ENCODE data around the gene SMOC2. TPM values are rescaled to one million over a fixed set of nuclear protein-coding genes. Genes with fewer than 3 reads are reported as not detected.

Gene SMOC2
- polyA plus RNA-seq, 1 experiment = not detected

DNA sequence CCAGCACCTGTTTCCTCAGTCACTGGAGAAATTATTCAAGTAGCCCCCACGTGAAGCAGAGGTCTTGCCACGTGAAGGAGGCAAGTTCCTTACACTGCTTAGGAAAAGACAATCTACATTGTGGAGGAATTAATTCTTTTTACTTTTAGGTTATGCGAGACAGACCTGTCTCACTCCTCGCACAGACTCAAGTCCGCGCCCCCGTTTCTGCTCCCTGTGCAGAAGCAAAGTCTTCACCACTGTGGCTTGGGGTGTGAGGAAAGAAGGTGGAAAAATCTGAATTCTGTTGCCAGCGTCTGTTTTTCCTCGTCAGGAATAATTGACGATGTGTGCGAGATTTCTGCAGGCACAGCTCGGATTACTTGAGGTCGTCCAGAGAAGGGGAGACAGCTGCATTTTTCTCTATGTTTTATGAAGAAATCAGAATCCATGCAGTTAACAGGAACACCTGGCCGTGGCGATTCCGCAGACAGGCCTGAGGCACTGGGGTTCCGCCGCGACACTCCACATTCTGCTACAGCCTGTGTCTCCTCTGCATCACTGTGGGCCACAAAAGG is 185.1 kb downstream of the SMOC2 start:
- ChIA-PET CTCF (no interaction called here), POLR2A (no interaction called here)
- TF ChIP-seq, protein P1, sequence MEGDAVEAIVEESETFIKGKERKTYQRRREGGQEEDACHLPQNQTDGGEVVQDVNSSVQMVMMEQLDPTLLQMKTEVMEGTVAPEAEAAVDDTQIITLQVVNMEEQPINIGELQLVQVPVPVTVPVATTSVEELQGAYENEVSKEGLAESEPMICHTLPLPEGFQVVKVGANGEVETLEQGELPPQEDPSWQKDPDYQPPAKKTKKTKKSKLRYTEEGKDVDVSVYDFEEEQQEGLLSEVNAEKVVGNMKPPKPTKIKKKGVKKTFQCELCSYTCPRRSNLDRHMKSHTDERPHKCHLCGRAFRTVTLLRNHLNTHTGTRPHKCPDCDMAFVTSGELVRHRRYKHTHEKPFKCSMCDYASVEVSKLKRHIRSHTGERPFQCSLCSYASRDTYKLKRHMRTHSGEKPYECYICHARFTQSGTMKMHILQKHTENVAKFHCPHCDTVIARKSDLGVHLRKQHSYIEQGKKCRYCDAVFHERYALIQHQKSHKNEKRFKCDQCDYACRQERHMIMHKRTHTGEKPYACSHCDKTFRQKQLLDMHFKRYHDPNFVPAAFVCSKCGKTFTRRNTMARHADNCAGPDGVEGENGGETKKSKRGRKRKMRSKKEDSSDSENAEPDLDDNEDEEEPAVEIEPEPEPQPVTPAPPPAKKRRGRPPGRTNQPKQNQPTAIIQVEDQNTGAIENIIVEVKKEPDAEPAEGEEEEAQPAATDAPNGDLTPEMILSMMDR (IDR thresholded peaks at IDR 0.05; ENCODE audit: low read depth, low read length) = no peak
- H3K27ac ChIP-seq (ENCODE audit: low read depth, low read length) = no peak overlapping the region
- no peak overlapping the region for H3K4me3 ChIP-seq (ENCODE audit: low read depth, low read length)
- no peaks in the 10 kb centered on the region for H3K27me3 ChIP-seq (ENCODE audit: control insufficient read depth, insufficient read depth, low read length)
- no peak for DNase-seq (ENCODE audit: low read depth, low spot score)
- H3K9me3 ChIP-seq (ENCODE audit: control insufficient read depth, insufficient read depth, low read length) = peaks cover 77% of the 10 kb centered on the region

DNA sequence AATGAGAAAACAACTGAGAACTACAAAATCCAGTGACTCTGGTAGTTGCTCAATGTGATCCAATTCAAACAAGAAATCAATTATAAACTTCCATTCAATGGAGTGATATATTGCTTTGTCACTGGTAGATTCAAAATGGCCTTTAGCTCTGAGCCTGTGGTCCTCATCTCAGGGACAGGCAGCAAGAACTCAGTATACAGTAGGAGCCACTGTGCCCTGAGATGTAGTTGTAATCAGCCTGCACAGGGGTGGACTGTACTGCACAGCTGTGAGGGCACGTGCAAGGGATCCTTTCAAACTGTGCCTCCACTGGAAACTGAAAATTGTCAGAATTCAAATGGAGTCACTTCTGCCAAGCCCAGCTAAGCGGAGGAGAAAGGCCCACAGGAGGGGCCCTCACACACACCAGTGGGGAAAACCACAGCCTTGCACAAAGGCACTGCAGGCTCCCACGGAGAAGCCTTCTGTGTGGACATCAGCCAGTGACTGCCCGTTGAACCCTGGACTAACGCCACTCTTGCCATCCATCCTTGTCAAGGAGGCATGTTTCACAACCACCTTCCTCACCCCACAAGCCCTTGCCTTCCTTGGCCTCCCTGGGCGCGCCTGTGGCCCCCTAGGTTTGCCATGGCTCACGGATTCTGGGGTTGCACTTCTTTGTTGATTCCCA is 186.7 kb downstream of the SMOC2 start:
- no peak for DNase-seq (ENCODE audit: low read depth, low spot score)
- POLR2A ChIA-PET = no interaction called here

DNA sequence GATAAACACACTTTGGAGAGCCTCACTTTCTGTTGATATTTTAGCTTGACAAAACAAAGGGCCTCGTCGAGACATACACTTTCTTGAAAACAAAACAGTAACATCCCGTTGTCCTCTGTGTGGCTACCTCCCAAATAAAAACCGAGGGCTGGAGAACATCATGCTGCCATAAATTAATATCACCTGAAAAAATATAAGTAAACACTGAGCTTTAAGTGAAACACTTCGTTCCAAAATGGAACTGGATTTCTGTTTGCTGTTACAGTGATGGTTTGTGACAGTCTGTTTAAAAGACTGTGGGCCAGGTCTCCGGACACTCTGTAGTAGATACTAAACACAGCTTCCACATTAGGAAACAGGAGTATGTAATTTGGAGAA is 187.2 kb downstream of the SMOC2 start:
- Histone ChIP-seq H3K27ac (ENCODE audit: low read depth, low read length) (no peak overlapping the region), H3K9me3 (ENCODE audit: control insufficient read depth, insufficient read depth, low read length) (peaks cover 72% of the 10 kb centered on the region), H3K27me3 (ENCODE audit: control insufficient read depth, insufficient read depth, low read length) (no peaks in the 10 kb centered on the region), H3K4me3 (ENCODE audit: low read depth, low read length) (no peak overlapping the region)
- no peak for DNase-seq (ENCODE audit: low read depth, low spot score)
- CTCF ChIA-PET = no interaction called here
- TF ChIP-seq, protein P1 (IDR thresholded peaks at IDR 0.05; ENCODE audit: low read depth, low read length) = no peak
- POLR2A ChIA-PET = no interaction called here

More for the DNA sequence above, 186.7 kb downstream of the SMOC2 start:
- no peak overlapping the region for H3K4me3 ChIP-seq (ENCODE audit: low read depth, low read length)
- H3K27me3 ChIP-seq (ENCODE audit: control insufficient read depth, insufficient read depth, low read length) = no peaks in the 10 kb centered on the region
- TF ChIP-seq, protein P1 (IDR thresholded peaks at IDR 0.05; ENCODE audit: low read depth, low read length) = no peak
- H3K9me3 ChIP-seq (ENCODE audit: control insufficient read depth, insufficient read depth, low read length) = peaks cover 73% of the 10 kb centered on the region
- CTCF ChIA-PET = no interaction called here
- no peak overlapping the region for H3K27ac ChIP-seq (ENCODE audit: low read depth, low read length)

DNA sequence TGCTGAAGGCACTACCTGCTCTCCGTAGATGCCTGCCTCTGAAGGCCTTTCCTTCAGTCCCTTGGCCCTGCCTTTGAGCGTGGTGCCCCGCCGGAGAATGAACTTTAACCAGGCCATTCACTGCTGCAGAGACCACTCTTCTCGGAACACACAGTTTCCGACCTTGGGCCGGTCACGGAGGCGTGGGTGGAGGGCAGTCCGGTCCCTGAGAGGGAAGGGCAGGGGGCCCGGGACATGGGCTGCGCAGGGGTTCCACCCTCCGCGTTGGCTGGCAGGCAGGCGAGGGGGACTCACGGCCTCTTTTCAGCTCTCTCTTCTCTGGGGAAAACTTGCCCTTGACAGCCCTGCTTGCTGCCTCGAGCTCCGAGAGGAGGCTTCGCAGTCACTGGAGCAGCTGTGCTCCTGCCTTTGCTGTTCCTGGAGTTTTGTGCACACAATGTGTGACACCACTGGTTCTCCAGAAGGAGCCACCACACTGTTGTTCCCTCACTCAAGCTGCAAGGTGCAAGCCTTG is 187.8 kb downstream of the SMOC2 start:
- TF ChIP-seq, protein P1 (IDR thresholded peaks at IDR 0.05; ENCODE audit: low read depth, low read length) = no peak
- H3K27me3 ChIP-seq (ENCODE audit: control insufficient read depth, insufficient read depth, low read length) = no peaks in the 10 kb centered on the region
- POLR2A ChIA-PET = no interaction called here
- DNase-seq (ENCODE audit: low read depth, low spot score) = no peak
- no peak overlapping the region for H3K4me3 ChIP-seq (ENCODE audit: low read depth, low read length)
- H3K27ac ChIP-seq (ENCODE audit: low read depth, low read length) = no peak overlapping the region
- CTCF ChIA-PET = no interaction called here
- H3K9me3 ChIP-seq (ENCODE audit: control insufficient read depth, insufficient read depth, low read length) = peaks cover 70% of the 10 kb centered on the region

DNA sequence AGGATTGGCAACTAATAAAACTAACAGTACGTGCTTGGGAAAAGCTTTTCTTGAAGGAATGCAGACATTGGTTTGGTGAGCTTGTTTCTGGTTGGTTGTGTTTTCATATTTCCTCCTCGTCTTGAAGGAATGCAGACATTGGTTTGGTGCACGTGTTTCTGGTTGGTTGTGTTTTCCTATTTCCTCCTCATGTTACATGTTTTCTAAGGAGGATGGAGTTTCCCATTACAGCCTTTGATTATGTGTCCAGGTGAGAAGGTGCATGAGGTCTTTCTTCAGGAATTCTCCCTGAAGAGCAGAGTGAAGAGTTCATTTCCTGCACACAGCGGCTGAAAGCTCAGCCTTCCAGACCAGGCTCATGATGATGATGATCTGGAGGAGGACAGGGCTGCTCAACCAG is 190.6 kb downstream of the SMOC2 start:
- POLR2A ChIA-PET = no interaction called here
- TF ChIP-seq, protein P1 (IDR thresholded peaks at IDR 0.05; ENCODE audit: low read depth, low read length) = no peak
- Histone ChIP-seq H3K27ac (ENCODE audit: low read depth, low read length) (no peak overlapping the region), H3K9me3 (ENCODE audit: control insufficient read depth, insufficient read depth, low read length) (peaks cover 50% of the 10 kb centered on the region), H3K4me3 (ENCODE audit: low read depth, low read length) (no peak overlapping the region), H3K27me3 (ENCODE audit: control insufficient read depth, insufficient read depth, low read length) (no peaks in the 10 kb centered on the region)
- CTCF ChIA-PET = no interaction called here
- no peak for DNase-seq (ENCODE audit: low read depth, low spot score)
